HG03571 (cell line): Measurements from ENCODE around the gene ASNSD1.
"Not testable (repeated sequence)": the region's sequence is repeated elsewhere in the genome, so short reads cannot be mapped to it uniquely, and the experiment has no call there.

Source experiments
- ATAC-seq: cut with Tn5 transposase; IDR thresholded peaks from one replicate; pipeline ENCODE4 v1.9.1; 2021; ENCODE audit not compliant: unreplicated experiment

Gene ASNSD1

GRCh38 chr2:189685540-189686229, 24.4 kb downstream of the ASNSD1 start:
- no peak for ATAC-seq

GRCh38 chr2:189687796-189688195, 26.5 kb downstream of the ASNSD1 start:
- not testable (repeated sequence) for ATAC-seq

- no peak for ATAC-seq
Measured at GRCh38 chr2:189696223-189696622, 35.0 kb downstream of the ASNSD1 start.

GRCh38 chr2:189698020-189698887, 37.0 kb downstream of the ASNSD1 start:
- peak; percentile 55 for ATAC-seq

- no peak for ATAC-seq
Measured at GRCh38 chr2:189700681-189701080, 39.4 kb downstream of the ASNSD1 start.

- ATAC-seq = no peak
Measured at GRCh38 chr2:189702071-189702470, 40.8 kb downstream of the ASNSD1 start.

- ATAC-seq = no peak
Measured at GRCh38 chr2:189709501-189710221, 48.4 kb downstream of the ASNSD1 start.

- not testable (repeated sequence) for ATAC-seq
Measured at GRCh38 chr2:189717593-189717992, 56.3 kb downstream of the ASNSD1 start.

GRCh38 chr2:189719571-189719970, 58.3 kb downstream of the ASNSD1 start:
- no peak for ATAC-seq
